SU-DHL-6 (cell line): ENCODE data around the gene ARSD.

Experiments used
- H2AFZ ChIP-seq: fragments of 200-600 bp; sonication (generic); 2 replicates; pipeline ENCODE4 v1.6.1; 2014; ENCODE audit warnings: low read depth, mild to moderate bottlenecking, moderate library complexity, mixed read lengths, antibody characterized with exemption, low read length; ENCODE audit not compliant: severe bottlenecking
- H3F3A ChIP-seq: fragments of 200-600 bp; shearing (Covaris generic); 2 replicates; pipeline ENCODE4 v1.6.0; 2016; ENCODE audit warnings: antibody characterized with exemption, mild to moderate bottlenecking; ENCODE audit not compliant: insufficient read depth
- H3K27ac ChIP-seq: fragments of 200-600 bp; sonication (generic); 2 replicates; pipeline ENCODE4 v1.5.1; 2016; ENCODE audit warnings: low read depth, mild to moderate bottlenecking, low read length, moderate library complexity, mixed read lengths
- H3K27me3 ChIP-seq: fragments of 200-600 bp; sonication (generic), shearing (Covaris generic); 2 replicates; pipeline ENCODE4 v1.6.0; 2014; ENCODE audit warnings: mild to moderate bottlenecking, low read length
- H3K36me3 ChIP-seq: fragments of 200-600 bp; sonication (generic); 2 replicates; pipeline ENCODE4 v1.6.1; 2014; ENCODE audit warnings: mild to moderate bottlenecking, low read length, mixed read lengths
- H3K4me2 ChIP-seq: fragments of 300-600, 200-600 bp; shearing (Covaris generic), sonication (generic); 2 replicates; pipeline ENCODE4 v1.6.0; 2014; ENCODE audit warnings: low read length, low read depth, mild to moderate bottlenecking; ENCODE audit not compliant: poor library complexity, severe bottlenecking
- H3K4me3 ChIP-seq: fragments of 200-600 bp; sonication (generic); 2 replicates; pipeline ENCODE4 v1.5.1; 2014; ENCODE audit warnings: antibody characterized with exemption, low read length, mild to moderate bottlenecking, mixed read lengths; ENCODE audit not compliant: insufficient read depth, poor library complexity, severe bottlenecking
- H3K79me2 ChIP-seq: fragments of 200-600 bp; sonication (generic); 2 replicates; pipeline ENCODE4 v1.6.1; 2014; ENCODE audit warnings: mild to moderate bottlenecking, low read length, moderate library complexity; ENCODE audit not compliant: insufficient read depth
- H3K9ac ChIP-seq: fragments of 200-600 bp; sonication (generic); 2 replicates; pipeline ENCODE4 v1.7.0; 2014; ENCODE audit warnings: mild to moderate bottlenecking, low read length
- H3K9me2 ChIP-seq: fragments of 200-600 bp; sonication (generic); replicated peaks from 2 replicates; pipeline ENCODE4 v1.6.1; 2014; ENCODE audit warnings: low read length; ENCODE audit not compliant: insufficient read depth
- H3K9me3 ChIP-seq: fragments of 200-600 bp; sonication (generic); 2 replicates; pipeline ENCODE4 v1.6.1; 2014; ENCODE audit warnings: low read length, mixed read lengths; ENCODE audit not compliant: insufficient read depth
- H4K20me1 ChIP-seq: fragments of 200-600 bp; sonication (generic); 2 replicates; pipeline ENCODE4 v1.6.1; 2014; ENCODE audit warnings: low read depth, mild to moderate bottlenecking, antibody characterized with exemption, low read length, moderate library complexity, mixed read lengths
- EZH2phosphoT487 ChIP-seq: fragments of 200-600 bp; sonication (generic), shearing (Covaris generic); conservative IDR thresholded peaks from 2 replicates; pipeline ENCODE4 v1.6.1; 2018; ENCODE audit warnings: mild to moderate bottlenecking, antibody characterized with exemption, low read length, moderate library complexity, mixed read lengths
- TF ChIP-seq, protein P1 (sequence below): fragments of 200-600 bp; sonication (generic); IDR thresholded peaks from one replicate; pipeline ENCODE4 v1.5.1; 2017; ENCODE audit warnings: antibody characterized with exemption, mild to moderate bottlenecking, low read length, moderate library complexity; ENCODE audit not compliant: insufficient read depth, poor library complexity, severe bottlenecking

The ARSD gene

DNA sequence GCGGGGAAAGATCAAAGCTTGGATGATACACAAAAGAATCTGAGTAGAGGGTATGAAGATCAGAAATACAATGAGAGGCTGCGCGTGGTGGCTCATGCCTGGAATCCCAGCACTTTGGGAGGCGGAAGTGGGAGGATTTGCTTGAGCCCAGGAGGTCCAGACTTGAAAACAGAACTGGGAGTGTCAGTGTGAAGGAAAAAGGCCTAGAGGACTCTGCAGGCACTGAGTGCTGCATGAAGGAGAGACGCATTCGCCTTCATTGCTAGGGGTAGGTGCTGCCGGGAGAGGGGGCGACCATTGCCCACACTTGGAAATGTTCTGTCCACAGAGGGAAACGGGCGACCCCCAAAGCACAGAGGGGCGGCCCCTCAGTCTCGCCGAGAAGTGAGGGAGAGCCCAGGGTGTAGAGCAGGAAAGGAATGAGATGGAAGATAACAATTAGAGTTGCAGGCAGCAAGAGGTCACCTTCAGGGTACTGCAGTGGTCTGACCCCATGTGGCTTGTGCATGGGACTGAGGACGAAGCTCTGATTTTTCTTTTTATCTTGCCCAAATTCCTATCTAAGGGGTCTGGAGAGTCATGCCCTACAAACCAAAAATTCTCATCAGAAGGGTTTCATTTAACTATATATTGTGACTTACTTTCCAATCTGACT lies 31.8 kb upstream of the ARSD start:
- Histone ChIP-seq H3K4me2 (no peak overlapping the region), H3K79me2 (no peaks in the 10 kb centered on the region), H3F3A (no peaks in the 10 kb centered on the region), H2AFZ (no peak overlapping the region), H3K27me3 (no peaks in the 10 kb centered on the region), H3K9me3 (no peaks in the 10 kb centered on the region), H3K9me2 (no peaks in the 10 kb centered on the region), H3K36me3 (no peaks in the 10 kb centered on the region), H3K4me3 (no peak overlapping the region), H3K27ac (no peak overlapping the region), H4K20me1 (no peaks in the 10 kb centered on the region), H3K9ac (no peak overlapping the region)
- TF ChIP-seq EZH2phosphoT487, result no peak
- TF ChIP-seq, protein P1, sequence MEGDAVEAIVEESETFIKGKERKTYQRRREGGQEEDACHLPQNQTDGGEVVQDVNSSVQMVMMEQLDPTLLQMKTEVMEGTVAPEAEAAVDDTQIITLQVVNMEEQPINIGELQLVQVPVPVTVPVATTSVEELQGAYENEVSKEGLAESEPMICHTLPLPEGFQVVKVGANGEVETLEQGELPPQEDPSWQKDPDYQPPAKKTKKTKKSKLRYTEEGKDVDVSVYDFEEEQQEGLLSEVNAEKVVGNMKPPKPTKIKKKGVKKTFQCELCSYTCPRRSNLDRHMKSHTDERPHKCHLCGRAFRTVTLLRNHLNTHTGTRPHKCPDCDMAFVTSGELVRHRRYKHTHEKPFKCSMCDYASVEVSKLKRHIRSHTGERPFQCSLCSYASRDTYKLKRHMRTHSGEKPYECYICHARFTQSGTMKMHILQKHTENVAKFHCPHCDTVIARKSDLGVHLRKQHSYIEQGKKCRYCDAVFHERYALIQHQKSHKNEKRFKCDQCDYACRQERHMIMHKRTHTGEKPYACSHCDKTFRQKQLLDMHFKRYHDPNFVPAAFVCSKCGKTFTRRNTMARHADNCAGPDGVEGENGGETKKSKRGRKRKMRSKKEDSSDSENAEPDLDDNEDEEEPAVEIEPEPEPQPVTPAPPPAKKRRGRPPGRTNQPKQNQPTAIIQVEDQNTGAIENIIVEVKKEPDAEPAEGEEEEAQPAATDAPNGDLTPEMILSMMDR, result no peak

DNA sequence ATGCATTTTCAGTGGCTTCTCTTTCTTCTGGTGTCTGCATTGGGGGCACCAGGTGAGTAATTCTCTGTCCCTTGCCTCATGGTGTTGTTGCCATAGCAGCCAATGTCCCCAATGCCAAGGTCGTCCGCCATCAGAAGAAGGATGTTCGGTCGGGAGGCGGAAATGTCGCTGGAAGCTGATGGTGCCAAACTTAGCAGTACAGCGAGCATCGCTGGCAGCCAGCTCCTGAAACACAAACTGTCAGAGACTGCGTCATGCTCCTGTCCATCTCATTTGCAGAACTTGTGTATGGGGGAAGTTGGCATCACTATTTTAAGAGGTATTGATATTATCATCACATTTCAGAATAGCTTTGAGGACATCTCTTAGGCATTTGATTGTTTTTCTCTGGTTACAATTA lies 29.1 kb upstream of the ARSD start:
- no peak overlapping the region for H3K9ac ChIP-seq
- H3K4me3 ChIP-seq, result no peak overlapping the region
- H3K79me2 ChIP-seq, result no peaks in the 10 kb centered on the region
- no peaks in the 10 kb centered on the region for H3K27me3 ChIP-seq
- no peak overlapping the region for H2AFZ ChIP-seq
- no peaks in the 10 kb centered on the region for H4K20me1 ChIP-seq
- no peak overlapping the region for H3K4me2 ChIP-seq
- no peak for TF ChIP-seq EZH2phosphoT487
- TF ChIP-seq, protein P1, result no peak
- H3K9me2 ChIP-seq, result no peaks in the 10 kb centered on the region
- no peaks in the 10 kb centered on the region for H3K36me3 ChIP-seq
- no peaks in the 10 kb centered on the region for H3F3A ChIP-seq
- H3K27ac ChIP-seq, result no peak overlapping the region
- H3K9me3 ChIP-seq, result no peaks in the 10 kb centered on the region

DNA sequence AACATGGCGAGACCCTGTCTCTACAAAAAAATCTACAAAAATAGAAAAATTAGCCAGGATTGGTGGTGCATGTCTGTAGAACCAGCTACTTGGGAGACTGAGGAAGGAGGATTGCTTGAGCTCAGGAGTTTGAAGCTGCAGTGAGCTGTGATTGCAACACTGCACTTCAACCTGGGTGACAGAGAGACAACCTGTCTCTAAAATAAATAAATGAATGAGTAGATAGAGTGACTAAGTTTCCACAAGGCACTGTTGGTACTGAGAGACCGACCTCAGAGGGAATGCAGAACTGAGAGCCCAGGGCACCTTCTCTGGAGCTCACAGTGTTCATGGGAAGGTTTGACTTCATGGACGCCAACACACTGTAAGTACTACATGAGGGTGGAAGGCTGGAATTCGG lies 26.7 kb upstream of the ARSD start:
- TF ChIP-seq, protein P1, result no peak
- no peak for TF ChIP-seq EZH2phosphoT487
- Histone ChIP-seq H3K27ac (no peak overlapping the region), H3K79me2 (no peaks in the 10 kb centered on the region), H3K4me3 (no peak overlapping the region), H4K20me1 (no peaks in the 10 kb centered on the region), H3K9ac (no peak overlapping the region), H3K4me2 (no peak overlapping the region), H3K9me2 (no peaks in the 10 kb centered on the region), H3K9me3 (no peaks in the 10 kb centered on the region), H3K27me3 (no peaks in the 10 kb centered on the region), H3F3A (no peaks in the 10 kb centered on the region), H3K36me3 (no peaks in the 10 kb centered on the region), H2AFZ (no peak overlapping the region)
